GM08714 (cell line): ENCODE results near the gene USP27X.
A peak's percentile ranks its signal among the peaks of the same experiment; 100 is the strongest.

Source experiments
- H3K4me3 ChIP-seq: fragments of 200-500 bp; sonication (Bioruptor generic); 2 replicates; pipeline ENCODE4 v1.5.1; 2014; ENCODE audit warnings: mild to moderate bottlenecking, low read length, inconsistent platforms
- ZNF274 ChIP-seq: IDR thresholded peaks from 2 replicates; pipeline ENCODE4 v1.6.1; 2012; ENCODE audit warnings: mild to moderate bottlenecking, low read depth, low read length

USP27X gene

GRCh38 chrX:49921109-49921508, 41.8 kb downstream of the USP27X start:
- TF ChIP-seq ZNF274 = no peak
- H3K4me3 ChIP-seq = no peak overlapping the region

DNA sequence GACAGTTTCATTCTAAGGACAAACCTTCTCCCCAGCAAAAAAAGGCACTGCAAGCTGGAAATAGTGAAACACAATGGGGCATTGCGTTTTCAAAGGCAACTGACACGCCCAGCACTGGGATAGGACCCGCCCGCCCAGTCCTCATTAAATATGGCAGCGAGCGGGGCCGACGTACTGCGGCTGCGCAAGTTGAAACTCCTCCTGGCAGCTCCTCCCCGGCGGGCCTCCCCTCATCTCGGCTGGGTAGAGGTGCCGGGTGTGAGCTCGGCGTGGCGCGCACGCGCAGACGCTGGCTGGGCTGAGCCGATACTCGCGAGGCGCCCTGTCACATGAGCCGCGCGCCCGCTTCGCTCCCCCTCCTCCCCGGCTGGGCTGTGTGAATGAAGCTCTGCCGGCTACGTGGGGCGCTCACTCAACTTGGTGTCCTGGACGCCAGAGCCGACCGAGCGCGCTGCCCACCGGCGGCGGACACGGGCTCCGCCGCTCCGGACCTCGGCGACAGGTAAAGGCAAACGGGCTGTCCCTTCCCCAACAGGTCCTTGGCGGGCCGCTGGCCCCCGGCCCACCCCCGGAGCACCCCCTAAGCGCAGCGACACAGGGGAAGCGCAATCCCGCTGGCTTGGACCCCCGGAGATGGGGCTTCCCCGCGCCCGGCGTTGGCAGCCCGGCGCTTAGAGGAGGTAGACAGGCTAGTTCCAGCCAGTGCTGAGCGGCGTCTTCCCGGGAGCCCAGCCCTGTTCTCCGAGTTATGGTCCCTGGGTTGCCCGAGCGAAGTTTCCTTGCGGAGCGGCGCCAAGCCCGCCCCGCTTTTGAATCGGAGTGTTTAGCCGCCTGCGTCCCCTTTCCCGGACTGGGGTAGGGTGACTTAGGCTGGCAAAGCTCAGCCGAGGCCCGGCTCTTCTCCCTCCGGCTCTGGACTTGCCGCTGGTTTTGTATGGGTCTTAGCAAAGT, 43.3 kb downstream of the USP27X start, which contains the start of gene CLCN5:
Gene CLCN5 (plus strand): TSS at position 306 of the 951 bp plus-strand sequence. CDS start 2,703 bp downstream, outside the sequence.
- peak within 1 kb of the TSS; percentile 68 for H3K4me3 ChIP-seq
- TF ChIP-seq ZNF274 = no peak

DNA sequence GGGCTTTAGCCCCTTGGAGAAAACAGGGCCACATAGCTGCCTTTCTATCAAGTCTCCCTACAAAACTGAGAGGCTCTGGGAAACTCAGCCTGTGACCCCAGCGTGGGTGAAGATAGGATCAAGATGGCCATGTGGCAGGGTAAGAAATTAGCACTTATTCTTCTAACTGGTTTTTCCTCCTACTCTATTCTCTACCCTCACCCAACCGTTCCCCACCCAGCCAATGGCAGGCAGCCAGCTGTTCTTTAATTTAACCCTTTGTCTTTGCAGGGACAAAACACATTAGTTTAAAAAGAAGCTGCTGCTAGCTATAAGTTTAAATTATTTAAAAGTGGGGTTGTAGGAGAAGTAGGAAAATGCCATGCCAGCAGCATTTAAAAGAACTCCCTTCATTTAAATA, 45.9 kb downstream of the USP27X start:
- no peak overlapping the region for H3K4me3 ChIP-seq
- TF ChIP-seq ZNF274 = no peak

- no peak overlapping the region for H3K4me3 ChIP-seq
- TF ChIP-seq ZNF274 = no peak
Measured at GRCh38 chrX:49930039-49930438, 50.8 kb downstream of the USP27X start.
